Measurements from ENCODE around the gene PPP6R3.

Gene PPP6R3

GRCh38 chr11:68528630-68529029 lies 68.1 kb downstream of the PPP6R3 start:
- TF ChIP-seq GLIS3 (CRISPR knock-in tag; IDR thresholded peaks at IDR 0.05) (no peak), ZFP30 (CRISPR knock-in tag; IDR thresholded peaks at IDR 0.05) (no peak), CSDC2 (CRISPR knock-in tag; IDR thresholded peaks at IDR 0.05) (no peak), ARNTL (CRISPR knock-in tag; IDR thresholded peaks at IDR 0.05; ENCODE audit: borderline replicate concordance, low read depth) (no peak), ZNF565 (CRISPR knock-in tag; conservative IDR thresholded peaks at IDR 0.05; ENCODE audit: low read depth) (no peak), BACH2 (CRISPR knock-in tag; IDR thresholded peaks at IDR 0.05; ENCODE audit: borderline replicate concordance) (no peak), ZNF70 (CRISPR knock-in tag; IDR thresholded peaks at IDR 0.05) (no peak), OSR1 (CRISPR knock-in tag; IDR thresholded peaks at IDR 0.05) (no peak), CREB5 (CRISPR knock-in tag; IDR thresholded peaks at IDR 0.05; ENCODE audit: low read depth) (no peak), RARB (CRISPR knock-in tag; IDR thresholded peaks at IDR 0.05) (no peak), PATZ1 (CRISPR knock-in tag; IDR thresholded peaks at IDR 0.05; ENCODE audit: borderline replicate concordance) (no peak), ZFP3 (CRISPR knock-in tag; IDR thresholded peaks at IDR 0.05) (no peak), POU6F1 (CRISPR knock-in tag; IDR thresholded peaks at IDR 0.05; ENCODE audit: borderline replicate concordance, low read depth) (no peak), ISL1 (CRISPR knock-in tag; IDR thresholded peaks at IDR 0.05) (no peak), TSHZ2 (CRISPR knock-in tag; IDR thresholded peaks at IDR 0.05) (no peak)
- no peak for ATAC-seq

- no peak for ATAC-seq
- TF ChIP-seq TSHZ2 (CRISPR knock-in tag; IDR thresholded peaks at IDR 0.05) (no peak), ARNTL (CRISPR knock-in tag; IDR thresholded peaks at IDR 0.05; ENCODE audit: borderline replicate concordance, low read depth) (no peak), PATZ1 (CRISPR knock-in tag; IDR thresholded peaks at IDR 0.05; ENCODE audit: borderline replicate concordance) (no peak), CREB5 (CRISPR knock-in tag; IDR thresholded peaks at IDR 0.05; ENCODE audit: low read depth) (no peak), ESRRG (CRISPR knock-in tag; IDR thresholded peaks at IDR 0.05) (no peak), GLIS3 (CRISPR knock-in tag; IDR thresholded peaks at IDR 0.05) (no peak), CSDC2 (CRISPR knock-in tag; IDR thresholded peaks at IDR 0.05) (no peak), OSR1 (CRISPR knock-in tag; IDR thresholded peaks at IDR 0.05) (no peak), CSRNP3 (CRISPR knock-in tag; IDR thresholded peaks at IDR 0.05) (no peak), POU6F1 (CRISPR knock-in tag; IDR thresholded peaks at IDR 0.05; ENCODE audit: borderline replicate concordance, low read depth) (no peak), ZNF8 (CRISPR knock-in tag; IDR thresholded peaks at IDR 0.05) (no peak), BACH2 (CRISPR knock-in tag; IDR thresholded peaks at IDR 0.05; ENCODE audit: borderline replicate concordance) (no peak), ISL1 (CRISPR knock-in tag; IDR thresholded peaks at IDR 0.05) (no peak), TCF4 (CRISPR knock-in tag; IDR thresholded peaks at IDR 0.05; ENCODE audit: borderline replicate concordance) (no peak), ZNF565 (CRISPR knock-in tag; conservative IDR thresholded peaks at IDR 0.05; ENCODE audit: low read depth) (no peak), PPARA (CRISPR knock-in tag; IDR thresholded peaks at IDR 0.05; ENCODE audit: borderline replicate concordance) (no peak), ZFP30 (CRISPR knock-in tag; IDR thresholded peaks at IDR 0.05) (no peak)
These were observed 70.7 kb downstream of the PPP6R3 start for GRCh38 chr11:68531129-68531693.
